NOMO-1 treated with dmso at 0.1 percent for 144 hours (cell line): ENCODE results near the gene ODAD4.
A peak's percentile ranks its signal among the peaks of the same experiment; 100 is the strongest.
"Not testable (repeated sequence)": the region's sequence is repeated elsewhere in the genome, so short reads cannot be mapped to it uniquely, and the experiment has no call there.

Experiments used
- DNase-seq: peaks from one replicate; lab custom pipeline; 2025; ENCODE audit not compliant: unreplicated experiment; lab: John Stamatoyannopoulos, UW

ODAD4 gene

GRCh38 chr17:41912925-41913324, 17.5 kb upstream of the ODAD4 start:
- no peak for DNase-seq

- no peak for DNase-seq
Observed at GRCh38 chr17:41913798-41914197, 16.6 kb upstream of the ODAD4 start.

GRCh38 chr17:41914358-41914766, 16.1 kb upstream of the ODAD4 start:
- DNase-seq = no peak

DNA sequence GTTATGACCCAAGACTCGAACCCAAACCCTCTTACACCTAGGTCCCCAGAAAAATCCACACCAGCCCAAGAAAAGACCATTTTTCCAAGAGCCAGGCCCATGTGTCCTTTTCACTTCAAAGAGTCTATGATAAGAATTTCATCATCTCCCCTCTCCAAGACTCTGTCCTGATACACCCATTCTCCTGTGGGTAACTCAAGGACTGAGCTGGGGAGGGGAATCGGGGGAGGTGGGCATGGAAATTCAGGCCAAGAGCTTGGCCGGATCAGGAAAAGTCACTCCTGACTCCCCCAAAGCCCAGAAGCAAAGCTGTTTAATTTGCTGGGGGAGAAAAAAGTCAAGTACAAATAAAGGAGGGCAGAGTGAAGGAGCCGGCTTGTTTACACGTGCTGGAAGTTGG, 15.4 kb upstream of the ODAD4 start:
- no peak for DNase-seq

DNA sequence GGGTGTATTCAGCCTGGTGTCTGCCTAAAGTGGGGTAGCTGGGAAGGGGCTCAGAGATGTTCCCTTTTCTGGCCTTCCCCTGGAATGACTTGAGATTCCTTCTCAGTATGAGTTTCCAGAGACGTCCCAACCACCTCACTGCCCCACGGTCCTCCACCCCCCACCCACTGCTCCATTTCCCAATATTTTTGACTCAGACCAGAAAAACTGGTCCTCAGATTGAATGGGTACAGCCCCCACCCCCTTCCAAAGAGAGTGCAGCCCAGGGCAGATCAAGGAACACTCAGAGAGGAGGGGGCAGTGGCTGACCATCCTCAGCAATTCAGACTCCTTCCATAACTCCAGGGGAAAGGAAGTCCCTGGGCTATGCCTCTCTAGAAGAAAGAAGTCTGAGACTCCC, 14.9 kb upstream of the ODAD4 start:
- no peak for DNase-seq

DNA sequence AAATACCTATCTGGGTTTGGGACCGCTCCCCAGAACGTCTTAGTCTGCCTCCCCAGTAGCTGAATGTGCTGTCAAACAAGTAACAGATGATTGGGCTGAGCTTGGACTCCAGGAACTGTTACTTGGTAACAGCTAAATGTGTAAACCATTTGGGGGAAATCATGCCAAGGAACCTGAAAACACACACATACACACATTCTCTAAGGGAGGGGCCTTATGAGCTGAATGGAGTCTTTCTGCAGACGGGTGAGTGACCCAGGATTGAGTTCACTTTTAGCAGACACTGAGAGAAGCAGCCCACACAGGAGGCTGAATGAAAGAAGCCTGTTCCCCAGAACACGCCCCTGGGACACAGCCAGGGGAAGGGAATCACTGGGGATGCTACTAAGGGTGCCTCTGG, 13.2 kb upstream of the ODAD4 start:
- no peak for DNase-seq

- no peak for DNase-seq
Observed at GRCh38 chr17:41917679-41918313, 12.6 kb upstream of the ODAD4 start.

DNA sequence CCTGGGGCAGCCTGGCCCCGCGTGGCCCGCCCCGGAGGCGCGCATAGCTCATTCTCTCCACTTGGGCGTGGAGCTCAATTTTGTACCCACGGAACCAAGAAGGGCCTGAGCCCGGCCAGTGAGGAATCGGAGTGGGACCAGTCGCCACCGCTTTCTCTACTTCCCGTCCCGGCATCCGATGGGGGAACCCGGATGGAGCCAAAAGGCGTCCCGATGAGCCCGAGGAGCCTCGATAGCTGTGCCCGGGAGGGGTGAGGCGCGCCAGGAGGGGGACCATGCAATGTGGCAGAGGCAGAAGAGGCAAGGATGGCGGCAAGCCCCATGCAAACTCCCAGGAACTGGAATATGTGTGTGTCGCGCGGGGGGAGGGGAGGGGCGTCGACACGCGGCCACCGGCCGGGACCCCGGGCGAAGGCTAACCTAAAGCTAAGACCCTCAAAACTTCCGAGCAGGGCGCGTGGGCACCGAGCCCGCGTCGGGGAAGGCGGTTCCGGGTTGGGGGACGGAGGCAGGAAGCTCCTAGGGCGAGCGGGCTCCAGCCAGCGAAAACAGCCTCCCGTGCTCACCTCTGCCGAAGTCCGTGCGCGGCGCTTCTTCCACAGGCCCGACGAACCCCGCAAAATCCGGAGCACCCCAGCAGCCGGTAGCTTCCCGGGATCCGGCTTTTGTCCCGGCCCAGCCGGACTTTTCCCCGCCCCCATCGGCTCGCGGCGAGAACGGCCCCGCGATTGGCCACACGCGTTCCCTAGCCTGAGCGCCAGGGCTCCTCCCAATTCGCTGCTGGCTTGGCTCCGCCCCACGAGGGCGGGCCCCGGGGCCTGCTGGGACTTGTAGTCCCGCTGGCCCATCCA, 11.9 kb upstream of the ODAD4 start, which contains the start of gene ACLY:
TSS of gene ACLY (minus strand) at position 638 of the 851 bp plus-strand sequence. CDS start 5,078 bp downstream, outside the sequence.
- DNase-seq = peak; percentile 97

DNA sequence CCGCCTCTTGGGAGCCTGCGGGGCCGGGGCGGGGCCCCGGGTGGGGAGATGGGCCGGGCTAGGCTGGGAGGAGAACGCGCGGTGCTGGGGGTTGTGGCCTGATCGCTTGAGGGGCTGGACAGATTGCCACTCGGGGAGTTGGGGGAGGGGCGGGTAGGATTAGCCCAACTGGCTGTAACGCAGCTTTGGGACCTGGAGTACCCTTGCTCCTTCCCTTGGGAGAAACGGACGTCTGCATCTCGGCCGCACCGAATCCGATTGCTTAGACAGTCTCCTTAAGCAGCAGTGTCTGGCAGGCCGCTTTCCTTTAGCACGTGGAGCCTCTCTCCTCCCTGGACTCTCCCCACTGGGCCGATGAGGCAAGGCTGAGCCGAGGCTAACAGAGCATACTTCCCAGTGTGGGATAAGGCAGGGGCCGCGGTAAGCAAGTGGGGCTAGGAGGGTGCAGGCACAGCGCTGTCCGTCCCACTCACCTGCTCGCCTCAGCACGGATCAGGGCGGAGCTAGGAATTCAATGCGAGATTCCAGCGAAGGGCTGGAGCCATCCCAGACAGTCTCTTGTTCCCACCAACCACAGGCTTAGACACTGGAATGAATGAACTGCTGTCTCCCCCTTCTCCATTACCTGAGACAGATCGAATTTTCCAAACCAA, 11.1 kb upstream of the ODAD4 start:
- DNase-seq = no peak

- DNase-seq = no peak
Observed at GRCh38 chr17:41919840-41920579, 10.4 kb upstream of the ODAD4 start.

- DNase-seq = no peak
Observed at GRCh38 chr17:41920580-41920955, 9.8 kb upstream of the ODAD4 start.

- DNase-seq = no peak
Observed at GRCh38 chr17:41925991-41926590, 4.3 kb upstream of the ODAD4 start.

- no peak for DNase-seq
Observed at GRCh38 chr17:41928693-41929251, 1.6 kb upstream of the ODAD4 start.

- not testable (repeated sequence) for DNase-seq
Observed at GRCh38 chr17:41930833-41931156, 378 bp downstream of the ODAD4 start.

- not testable (repeated sequence) for DNase-seq
Observed at GRCh38 chr17:41931715-41932114, 1.3 kb downstream of the ODAD4 start.

DNA sequence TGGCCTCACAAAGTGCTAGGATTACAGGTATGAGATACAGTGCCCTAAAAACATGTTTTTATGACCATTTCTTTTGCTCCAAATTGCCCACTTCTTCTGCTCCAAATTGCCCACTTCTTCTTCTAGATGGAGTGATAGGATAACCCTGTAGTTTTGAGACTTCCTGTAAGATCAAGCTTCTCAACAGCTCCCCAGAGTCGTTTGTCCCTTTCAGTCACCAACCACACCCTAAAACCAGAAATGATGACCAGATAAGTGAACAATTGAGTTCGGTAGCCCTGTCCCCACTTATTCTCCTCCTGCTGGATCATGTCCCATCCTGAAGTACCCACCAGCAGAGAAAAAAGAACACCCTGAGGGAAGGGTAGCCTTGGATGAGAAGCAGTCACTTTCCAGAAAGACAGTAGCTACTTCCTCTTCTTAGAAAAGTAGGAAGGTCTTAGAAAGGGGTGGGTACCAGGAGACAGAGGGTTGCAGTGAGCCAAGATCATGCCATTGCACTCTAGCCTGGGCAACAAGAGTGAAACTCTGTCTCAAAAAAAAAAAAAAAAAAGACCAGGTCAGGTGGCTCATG, 2.5 kb downstream of the ODAD4 start:
- DNase-seq = peak; percentile 78

- no peak for DNase-seq
Observed at GRCh38 chr17:41935641-41936040, 5.2 kb downstream of the ODAD4 start.

- DNase-seq = no peak
Observed at GRCh38 chr17:41937970-41938954, 7.8 kb downstream of the ODAD4 start.

DNA sequence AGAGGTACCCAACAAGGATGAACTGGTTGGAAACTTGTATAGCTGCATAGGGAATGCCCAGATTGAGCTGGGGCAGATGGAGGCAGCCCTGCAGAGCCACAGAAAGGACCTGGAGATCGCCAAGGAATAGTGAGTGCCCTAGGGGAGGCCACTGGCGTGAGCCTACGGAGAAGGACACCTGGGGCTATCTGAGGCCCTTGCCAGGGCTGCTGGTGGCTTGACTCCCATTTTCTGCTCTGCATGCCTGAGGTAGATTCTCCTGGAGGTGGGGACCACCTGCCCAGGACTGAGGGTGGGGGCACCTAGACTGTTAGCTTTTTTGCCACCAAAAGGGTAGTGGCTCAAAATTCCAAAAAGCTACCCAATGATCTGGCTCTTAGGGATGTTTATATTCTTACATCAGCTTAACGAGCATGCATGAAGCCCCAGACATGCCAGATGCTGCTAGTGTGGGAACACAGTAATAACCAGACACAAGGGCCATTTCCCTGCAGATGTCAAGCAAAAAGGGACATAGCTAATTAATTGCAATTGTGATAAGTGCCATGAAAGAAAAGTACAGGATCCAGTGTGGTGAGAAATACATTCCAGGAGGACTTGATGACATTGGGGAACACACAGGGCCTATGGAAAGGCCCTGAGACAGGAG, 8.8 kb downstream of the ODAD4 start:
- no peak for DNase-seq
